GM18517 (cell line): Measurements from ENCODE around the gene WSB1.
"Not testable (repeated sequence)": the region's sequence is repeated elsewhere in the genome, so short reads cannot be mapped to it uniquely, and the experiment has no call there.

Experiments used
- ATAC-seq: cut with Tn5 transposase; IDR thresholded peaks from one replicate; pipeline ENCODE4 v1.9.1; 2021; ENCODE audit warnings: mild to moderate bottlenecking, moderate library complexity; ENCODE audit not compliant: unreplicated experiment

The WSB1 gene

DNA sequence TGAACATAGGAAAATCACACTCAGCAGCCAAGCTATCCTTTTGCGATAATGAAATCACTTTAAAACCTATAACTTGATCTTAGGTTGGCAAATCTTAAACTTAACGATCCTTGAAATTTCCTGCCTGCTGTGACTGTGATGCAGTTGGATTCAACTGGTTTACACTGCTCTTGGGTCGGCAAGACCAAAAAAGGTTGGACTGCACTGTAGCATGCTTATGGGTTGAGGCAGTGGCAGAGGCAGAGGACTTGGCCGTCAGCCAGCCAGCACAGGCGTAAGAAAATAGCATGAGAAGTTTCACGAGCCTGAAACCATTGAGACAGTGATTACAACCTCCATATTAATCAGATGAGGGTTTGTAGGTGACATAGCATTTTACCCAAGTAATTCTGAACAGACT, 21.4 kb downstream of the WSB1 start:
- ATAC-seq: no peak

DNA sequence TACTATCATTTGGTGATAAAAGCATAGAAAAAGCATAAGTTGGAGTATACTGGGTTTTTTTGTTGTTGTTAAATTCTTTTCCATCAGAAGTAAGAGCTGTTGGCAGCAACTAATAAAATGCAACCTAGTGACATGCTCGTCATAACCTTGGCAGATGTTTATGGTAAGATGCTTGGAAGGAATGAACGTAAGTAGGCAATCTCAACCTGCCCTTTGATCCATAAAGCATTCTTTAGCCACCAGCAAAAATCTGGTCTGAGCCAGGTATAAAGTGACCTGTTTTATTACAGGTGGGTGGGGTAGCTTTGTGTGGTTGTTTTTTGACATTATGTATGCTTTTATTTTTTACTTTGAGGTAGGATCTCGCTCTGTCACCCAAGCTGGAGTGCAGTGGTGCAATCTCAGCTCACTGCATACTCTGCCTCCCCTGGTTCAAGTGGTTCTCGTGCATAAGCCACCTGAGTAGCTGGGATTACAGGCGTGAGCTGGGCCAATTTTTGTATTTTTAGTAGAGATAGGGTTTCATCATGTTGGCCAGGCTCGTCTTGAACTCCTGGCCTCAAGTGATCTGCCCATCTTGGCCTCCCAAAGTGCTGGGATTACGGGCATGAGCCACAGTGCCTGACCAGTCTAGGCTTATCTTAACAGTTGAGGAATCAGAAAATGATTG, 22.0 kb downstream of the WSB1 start:
- ATAC-seq: no peak

DNA sequence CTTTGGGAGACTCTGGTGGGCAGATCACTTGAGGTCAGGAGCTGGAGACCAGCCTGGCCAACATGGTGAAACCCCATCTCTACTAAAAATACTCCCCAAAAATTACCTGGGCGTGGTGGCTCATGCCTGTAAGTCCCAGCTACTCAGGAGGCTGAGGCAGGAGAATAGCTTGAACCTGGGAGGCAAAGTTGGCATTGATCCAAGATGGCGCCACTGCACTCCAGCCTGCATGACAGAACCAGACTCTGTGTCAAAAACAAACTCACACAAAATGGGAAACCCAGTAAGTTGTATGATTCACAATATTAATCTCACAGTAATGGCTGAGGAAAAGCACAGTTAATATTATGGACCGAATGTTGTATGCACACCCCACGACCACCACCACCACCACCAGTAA, 24.3 kb downstream of the WSB1 start:
- no peak for ATAC-seq

DNA sequence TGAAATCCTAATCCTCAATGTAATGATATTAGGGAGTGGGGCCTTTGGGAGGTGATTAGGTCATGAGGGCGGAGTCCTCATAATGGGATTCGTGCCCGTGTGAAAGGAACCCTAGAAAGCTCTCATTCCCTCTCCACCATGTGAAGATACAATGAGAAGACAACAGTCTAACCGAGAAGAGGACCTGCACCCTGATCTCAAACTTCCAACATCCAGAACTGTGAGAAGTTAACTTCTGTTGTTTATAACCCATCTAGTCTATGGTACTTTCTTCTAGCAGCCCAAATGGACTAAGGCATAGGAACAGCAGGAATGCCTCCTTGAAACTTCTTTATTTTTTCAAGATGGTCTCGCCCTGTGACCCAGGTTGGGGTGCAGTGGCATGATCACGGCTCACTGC, 24.7 kb downstream of the WSB1 start:
- ATAC-seq: no peak

DNA sequence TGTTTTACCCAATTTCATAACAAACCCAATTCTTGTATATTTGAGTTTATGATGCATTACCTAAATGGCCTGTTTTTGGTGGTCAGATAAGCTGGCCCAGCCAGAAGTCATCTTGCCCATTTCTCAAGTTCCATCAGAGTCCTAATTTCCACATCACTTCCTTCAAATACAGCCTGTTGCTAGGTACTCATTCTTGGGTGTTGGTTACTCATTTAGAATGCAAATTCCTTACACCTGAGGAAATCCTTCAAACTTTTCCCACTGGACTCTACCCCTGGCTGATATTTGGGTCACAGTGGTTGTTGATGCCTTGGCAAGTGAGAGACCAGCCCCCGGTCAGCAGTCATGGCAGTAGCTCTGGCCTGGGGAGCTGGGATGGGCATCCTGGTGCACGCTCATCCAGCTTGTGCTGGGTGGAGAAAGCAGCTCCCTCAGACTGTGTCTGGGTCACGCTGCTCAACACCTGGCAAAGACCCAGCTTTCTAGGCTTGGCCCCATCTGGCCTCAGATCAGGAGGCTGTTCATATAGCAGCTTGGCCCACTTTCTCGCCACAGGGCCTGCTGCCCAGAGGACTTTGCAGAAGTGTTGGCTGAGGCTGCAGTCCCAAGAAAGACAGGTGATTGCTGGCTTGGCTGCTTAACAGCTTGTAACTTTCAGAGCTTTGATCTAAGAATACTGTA, 25.8 kb downstream of the WSB1 start:
- no peak for ATAC-seq

DNA sequence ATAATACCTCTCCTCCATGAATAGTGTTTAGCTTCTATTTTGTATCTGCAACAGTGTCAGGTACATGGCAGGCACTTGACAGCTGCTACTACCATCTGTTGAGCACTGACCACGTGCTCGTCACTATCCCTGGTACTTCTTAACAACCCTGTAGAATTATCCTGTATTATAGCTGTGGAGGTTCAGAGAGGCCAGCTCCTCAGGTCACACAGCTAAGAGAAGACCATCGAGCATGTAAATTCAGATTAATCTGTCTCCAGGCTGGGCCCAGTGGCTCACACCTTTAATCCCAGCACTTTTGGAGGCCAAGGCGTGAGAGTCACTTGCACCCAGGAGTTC, 26.3 kb downstream of the WSB1 start:
- no peak for ATAC-seq

DNA sequence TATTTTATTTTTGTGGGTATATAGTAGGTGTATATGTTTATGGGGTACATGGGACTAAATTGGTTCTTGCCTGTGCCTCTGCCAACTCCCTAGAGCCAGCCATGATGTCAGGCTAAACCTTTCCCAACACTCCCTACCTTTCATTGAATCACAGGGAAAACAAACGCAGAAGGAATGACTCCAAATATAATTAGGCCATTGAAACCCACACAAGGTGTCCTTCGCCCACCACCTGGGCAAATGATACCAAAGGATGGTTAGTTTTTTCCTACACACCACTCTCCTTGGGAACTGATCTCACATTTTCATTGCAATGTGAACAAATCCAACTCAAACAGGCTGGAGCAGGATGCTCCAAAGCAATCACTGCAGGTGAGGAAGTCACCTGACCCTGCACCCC, 27.5 kb downstream of the WSB1 start:
- ATAC-seq: no peak

DNA sequence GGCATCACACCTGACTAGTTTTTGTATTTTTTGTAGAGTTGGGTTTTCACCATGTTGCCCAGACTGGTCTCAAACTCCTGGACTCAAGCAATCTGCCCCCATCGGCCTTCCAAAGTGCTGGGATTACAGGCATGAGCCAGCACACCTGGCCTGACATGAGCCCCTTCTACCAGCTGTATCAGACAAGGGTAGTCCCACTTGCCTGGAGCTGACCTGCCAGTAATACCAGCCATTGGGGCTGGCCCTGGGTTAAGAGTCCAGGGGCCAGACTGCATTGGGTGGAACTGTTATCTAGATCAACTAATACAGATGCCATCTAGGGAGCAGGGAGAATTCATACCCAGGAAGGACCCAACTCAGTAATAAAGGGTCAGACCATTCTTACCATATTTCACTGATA, 28.1 kb downstream of the WSB1 start:
- no peak for ATAC-seq

DNA sequence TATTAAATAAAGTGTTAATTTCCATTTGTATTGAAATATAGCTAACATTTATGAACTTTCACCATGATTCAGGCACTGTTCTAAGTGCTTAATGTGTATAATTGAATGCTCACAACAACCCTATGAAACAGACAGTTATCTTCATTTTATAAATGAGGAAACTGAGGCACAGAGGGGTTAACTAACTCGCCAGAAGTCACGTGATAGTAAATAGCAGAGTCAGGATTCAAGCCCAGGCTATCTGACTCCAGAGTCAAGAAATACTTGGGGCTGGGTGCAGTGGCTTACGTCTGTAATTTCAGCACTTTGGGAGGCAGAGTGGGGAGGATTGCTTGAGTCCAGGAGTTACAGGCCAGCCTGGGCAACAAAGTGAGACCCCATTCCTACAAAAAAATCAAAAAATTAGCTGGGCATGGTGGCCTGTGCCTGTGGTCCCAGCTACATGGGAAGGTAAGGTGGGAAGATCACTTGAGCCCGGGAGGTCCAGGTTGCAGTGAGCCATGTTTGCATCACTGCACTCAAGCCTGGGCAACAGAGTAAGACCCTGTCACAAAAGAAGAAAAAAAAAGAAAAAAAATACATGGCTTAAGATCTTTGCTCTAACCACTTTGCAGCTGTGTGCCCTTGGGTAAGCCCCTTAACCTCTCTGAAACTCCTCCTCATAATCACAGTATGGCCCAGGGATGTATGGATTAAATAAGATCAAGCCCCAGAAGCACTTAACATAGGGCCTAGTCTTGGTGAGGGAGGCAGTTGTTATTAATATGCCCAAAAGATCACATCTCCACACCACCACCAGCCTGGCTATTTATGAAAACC, 29.0 kb downstream of the WSB1 start:
- ATAC-seq: no peak

DNA sequence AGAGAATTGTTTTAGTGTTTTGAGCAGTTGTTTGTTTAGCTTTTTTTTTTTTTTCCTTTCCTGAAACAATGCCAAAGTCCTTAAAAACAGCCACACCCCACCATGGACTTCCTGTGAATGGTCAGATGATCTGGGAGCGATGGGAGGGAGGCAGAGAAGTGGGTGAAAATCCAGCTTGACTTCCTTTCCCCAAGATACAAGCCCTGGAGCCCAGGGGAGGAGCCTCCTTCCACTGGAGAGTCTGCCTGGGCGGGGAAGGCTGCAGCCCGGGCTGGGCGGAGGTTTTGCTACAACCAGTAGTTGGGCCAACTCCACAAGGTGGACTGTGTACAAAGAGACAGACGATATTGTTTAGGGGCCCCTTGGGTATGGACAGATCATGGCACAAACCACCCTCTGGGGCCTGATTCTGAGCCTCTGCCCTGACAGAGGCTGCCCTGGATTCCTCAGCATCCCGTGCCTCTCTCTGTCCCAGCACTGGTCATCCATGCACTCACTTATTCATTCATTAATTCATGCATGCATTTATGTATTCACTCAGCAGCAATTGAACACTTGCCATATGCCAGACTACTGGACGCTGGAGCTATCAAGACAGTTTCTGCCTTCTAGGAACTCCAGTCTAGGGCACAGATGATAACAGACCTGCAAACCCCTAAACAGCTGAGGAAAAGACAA, 29.8 kb downstream of the WSB1 start:
- ATAC-seq: no peak

DNA sequence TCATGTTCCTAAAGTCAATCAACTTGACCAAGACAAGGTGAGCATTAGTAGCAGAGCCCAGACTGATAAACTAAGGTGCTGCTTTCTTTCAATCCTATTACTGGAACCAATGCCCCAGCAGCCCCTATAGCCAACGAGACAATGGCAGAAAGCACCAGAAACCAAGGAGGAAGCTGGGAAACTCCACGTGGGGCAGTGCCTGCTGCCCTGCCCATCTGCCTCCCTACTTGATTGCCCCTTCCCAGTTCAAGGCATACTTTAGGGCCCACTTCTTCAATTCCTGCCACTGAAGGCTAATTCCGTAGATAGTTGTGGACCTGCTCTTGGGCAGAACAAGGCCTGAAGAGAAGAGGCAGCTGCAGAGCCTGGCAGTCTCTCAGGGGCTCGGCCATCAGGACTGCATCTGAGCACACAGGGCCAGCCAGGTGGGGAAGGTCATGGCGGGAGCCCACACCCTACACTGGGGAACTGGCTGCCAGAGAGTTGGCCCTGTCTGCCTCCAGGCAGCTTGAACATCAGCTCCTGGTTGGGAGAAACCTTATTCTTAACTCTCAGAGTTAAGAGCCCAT, 30.9 kb downstream of the WSB1 start:
- no peak for ATAC-seq

DNA sequence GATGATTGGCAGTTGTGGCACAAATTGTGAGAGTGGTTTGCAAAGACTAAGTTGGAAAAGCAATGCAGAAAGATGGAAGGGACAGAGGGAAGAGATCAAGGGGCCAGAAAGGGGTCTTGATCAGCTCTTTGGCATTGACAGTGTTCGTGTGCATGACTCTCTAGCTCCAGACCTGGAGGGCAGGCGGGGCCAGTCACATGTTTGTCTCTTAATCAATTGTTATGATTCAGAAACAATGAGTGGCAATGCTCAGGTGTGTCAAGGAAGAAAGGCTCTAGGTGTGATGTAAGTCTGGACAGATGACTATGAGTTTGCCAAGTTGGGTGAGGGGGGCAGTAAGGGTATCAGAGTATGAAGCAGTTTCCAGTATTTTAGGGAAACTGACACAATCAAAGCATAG, 32.1 kb downstream of the WSB1 start:
- no peak for ATAC-seq

DNA sequence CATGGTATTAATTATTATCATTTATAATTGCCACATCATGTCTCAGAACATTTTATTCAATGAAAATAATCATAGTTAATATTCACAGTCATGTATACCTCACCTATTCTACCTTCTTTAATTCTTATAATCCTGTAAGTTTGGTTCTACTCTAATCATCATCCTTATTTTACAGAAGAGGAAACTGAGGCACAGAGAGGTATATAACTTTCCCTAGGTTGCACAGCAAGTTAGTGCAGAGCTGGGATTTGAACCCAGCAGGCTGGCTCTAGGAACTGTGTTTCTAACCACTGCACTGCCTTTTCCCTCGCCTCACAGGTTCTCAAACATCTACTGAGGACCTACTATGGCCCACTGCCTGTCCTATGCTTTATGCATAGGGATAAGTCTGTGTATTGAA, 32.7 kb downstream of the WSB1 start:
- no peak for ATAC-seq

DNA sequence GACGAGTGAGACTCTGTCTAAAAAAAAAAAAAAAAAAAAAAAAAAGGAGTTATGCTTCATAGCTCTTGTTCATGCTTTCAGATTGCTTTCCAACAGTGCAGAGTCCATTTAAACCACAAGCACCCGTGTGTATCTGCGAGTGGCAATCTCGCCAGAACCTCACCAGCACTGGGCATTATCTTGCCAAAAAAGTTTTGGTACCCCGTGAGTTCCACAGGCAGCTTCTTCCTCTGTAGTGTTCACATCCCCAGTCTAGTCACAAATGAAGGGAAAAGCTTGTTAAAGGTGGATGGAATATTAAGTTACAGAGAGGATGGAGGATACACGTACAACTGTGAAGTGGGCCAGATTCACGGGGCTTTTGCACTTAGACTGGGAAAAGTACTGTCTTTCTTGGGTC, 33.5 kb downstream of the WSB1 start:
- no peak for ATAC-seq

DNA sequence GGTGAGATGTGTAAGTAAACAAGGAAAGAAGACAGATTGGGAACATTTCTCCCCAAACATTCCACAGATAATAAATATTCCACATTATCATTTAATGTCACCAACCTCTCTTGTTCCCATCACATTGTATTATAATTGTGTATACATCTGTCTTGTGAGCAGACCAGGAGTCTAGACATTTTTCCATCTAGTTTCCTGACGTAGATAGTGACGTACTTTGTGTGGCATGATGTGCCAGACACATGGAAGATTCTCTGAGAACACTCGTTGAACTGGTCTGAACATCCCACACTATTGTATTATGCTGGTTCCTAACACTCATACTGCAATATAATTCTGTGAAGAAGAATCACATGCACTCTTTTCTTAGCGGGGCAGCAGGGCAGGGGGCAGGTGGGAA, 34.0 kb downstream of the WSB1 start:
- ATAC-seq: no peak

DNA sequence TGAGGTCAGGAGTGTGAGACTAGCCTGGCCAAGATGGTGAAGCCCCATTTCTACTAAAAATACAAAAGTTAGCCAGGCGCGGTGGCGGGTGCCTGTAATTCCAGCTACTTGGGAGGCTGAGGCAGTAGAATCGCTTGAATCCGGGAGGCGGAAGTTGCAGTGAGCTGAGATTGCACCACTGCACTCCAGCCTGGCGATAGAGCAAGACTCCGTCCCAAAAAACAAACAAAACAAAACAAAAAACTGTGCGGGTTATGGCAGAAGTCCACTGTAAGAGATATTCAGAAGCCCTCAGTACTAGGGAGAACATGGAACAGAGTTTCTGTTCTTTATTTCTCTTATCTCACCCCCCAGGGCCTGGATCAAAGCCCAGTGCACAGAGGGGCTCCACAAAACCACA, 34.8 kb downstream of the WSB1 start:
- not testable (repeated sequence) for ATAC-seq

DNA sequence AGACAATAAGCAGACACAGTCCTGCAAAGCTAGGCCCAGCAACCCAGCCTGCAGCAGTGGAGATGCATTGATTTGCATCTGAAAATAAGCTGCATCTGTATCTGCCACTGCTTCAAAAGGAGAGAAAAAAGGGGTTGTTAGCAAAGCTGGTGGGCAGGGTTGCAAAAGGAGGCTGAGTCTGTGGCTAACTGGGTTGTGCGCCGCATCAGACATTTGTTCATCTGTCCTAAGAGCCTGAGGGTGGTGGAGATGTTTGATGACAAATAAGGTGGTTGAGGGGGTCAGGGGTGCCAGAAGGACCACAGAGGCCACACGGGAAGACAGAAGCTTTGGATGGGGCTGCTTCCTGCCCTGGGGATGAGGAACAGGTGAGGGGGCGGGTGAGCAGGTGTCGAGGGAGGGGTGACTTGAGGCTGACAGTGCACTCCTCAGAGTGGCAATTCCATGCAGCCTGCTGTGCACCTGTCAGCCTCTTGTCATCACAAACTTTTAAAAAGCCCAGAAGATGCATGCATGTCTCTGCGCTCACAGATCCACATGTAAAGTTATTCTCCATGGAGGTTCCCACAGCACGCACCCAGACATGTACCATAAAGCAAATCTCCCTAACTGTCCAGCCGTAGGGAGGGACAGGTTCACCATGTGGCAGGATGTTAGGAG, 35.4 kb downstream of the WSB1 start:
- ATAC-seq: no peak

DNA sequence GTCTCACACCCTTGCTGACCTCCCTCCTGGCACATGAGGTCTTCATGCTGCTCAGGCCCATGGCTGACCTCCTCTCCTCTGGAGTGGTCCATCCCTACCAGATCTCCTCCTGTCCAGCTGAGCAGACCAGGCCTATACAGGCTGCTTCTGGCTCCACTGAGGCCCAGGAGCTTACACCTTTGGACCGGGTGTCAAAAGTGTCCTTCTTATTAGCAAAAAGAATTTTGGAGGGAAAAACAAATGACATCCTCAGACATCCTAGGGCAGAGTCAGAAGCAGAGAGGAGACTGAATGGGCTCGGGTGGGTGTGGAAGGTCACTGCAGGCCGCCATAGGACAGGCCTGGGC, 38.1 kb downstream of the WSB1 start:
- ATAC-seq: no peak

DNA sequence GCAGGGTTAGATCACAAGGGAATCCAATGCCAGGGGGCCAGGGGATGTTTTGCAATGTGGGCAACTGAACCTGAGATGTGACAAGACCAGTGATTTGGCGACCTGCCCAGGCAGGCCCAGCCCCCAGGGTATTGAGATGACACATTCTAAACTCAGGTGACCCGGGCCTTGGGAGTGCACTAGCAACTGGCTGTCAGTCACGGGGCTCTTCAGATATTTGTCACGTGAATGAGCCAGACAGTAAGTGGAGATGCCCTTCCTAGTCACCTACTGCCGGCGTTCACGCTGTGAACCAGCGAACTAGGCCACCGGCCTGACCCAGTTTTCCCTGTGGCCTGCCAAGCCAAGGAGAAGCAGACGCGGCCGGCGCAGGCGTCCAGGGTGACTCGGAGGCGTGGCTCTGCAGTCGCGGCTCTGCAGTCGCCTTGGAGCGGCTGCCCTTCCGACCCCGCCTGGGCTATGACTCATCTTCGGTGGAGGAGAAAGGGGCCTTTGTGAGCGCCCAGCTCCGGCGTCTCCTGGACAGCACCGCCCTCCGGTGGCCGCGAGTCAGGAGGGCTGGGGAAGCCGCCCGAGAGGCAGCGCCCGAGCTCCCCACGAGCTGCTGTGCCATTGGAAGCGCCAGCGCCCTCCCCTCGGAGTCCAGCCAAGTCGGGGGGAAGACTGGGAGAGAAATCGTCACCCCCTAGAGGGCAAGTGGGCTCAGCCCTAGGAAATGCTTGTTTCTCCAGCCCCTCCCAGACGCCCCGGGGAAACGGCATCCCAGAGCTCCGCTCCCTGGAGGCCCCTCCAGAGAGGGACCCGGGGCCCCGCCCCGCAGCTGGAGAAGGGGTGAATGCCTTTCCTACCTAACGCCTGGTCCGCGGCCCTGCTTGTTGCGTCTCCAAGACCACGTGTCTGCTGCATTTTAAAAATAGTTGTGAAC, 38.8 kb downstream of the WSB1 start:
- peak; percentile 85 for ATAC-seq
